SK-N-SH (cell line): ENCODE results near the gene RMI2. TPM values are rescaled to one million over a fixed set of nuclear protein-coding genes. Genes with fewer than 3 reads are reported as not detected.

Experiments
- CTCF ChIA-PET: fragments of 300-600, 350-600 bp; formaldehyde crosslinking; extraction: SDS; loops from one replicate; lab custom pipeline; 2021; lab: Yijun Ruan, JAX
- POLR2A ChIA-PET: fragments of 350-600 bp; sonication (Branson Sonifier 250); formaldehyde crosslinking; extraction: SDS; loops from one replicate; lab custom pipeline; 2020; ENCODE audit warnings: antibody characterized with exemption, inconsistent platforms; lab: Yijun Ruan, JAX
- DNase-seq: peaks from one replicate; pipeline ENCODE4 v3.0.0; 2012
- H2AFZ ChIP-seq: fragments of 200-600 bp; sonication (generic); 2 replicates; pipeline ENCODE4 v1.8.1; 2016; ENCODE audit warnings: antibody characterized with exemption, mild to moderate bottlenecking, low read depth
- H3F3A ChIP-seq: fragments of 200-600 bp; sonication (generic); replicated peaks from 2 replicates; pipeline ENCODE3; 2016; ENCODE audit warnings: antibody characterized with exemption, mild to moderate bottlenecking; ENCODE audit not compliant: insufficient read depth
- H3K27ac ChIP-seq, 2 experiments: fragments of 200-500 bp in 1 of 2; fragments of 200-600 bp in 1 of 2; sonication (Bioruptor generic) in 1 of 2; sonication (generic), shearing (Covaris generic) in 1 of 2; 2 replicates each; pipeline versions ENCODE4 v1.5.1 to v1.6.1; 2014 to 2016; ENCODE audit warnings: low read depth in 2 of 2, inconsistent platforms in 1 of 2, low read length in 1 of 2, mild to moderate bottlenecking in 1 of 2, mixed read lengths in 1 of 2
- H3K27me3 ChIP-seq: fragments of 200-600 bp; sonication (generic), shearing (Covaris generic); 2 replicates; pipeline ENCODE4 v1.6.1; 2016; ENCODE audit warnings: mixed run types; ENCODE audit not compliant: insufficient read depth
- H3K36me3 ChIP-seq, 2 experiments: fragments of 200-500 bp in 1 of 2; fragments of 200-600 bp in 1 of 2; sonication (Bioruptor generic) in 1 of 2; sonication (generic) in 1 of 2; replicated peaks in 1 of 2; 2 replicates each; pipeline versions ENCODE3 to v1.5.1; 2014 to 2016; ENCODE audit warnings: low read length in 1 of 2, mild to moderate bottlenecking in 1 of 2; ENCODE audit not compliant: insufficient read depth in 2 of 2, control insufficient read depth in 1 of 2
- H3K4me1 ChIP-seq, 2 experiments: fragments of 200-500 bp in 1 of 2; fragments of 200-600 bp in 1 of 2; sonication (Bioruptor generic) in 1 of 2; sonication (generic), shearing (Covaris generic) in 1 of 2; 2 replicates each; pipeline versions ENCODE4 v1.5.1 to v1.6.1; 2014 to 2016; ENCODE audit warnings: low read depth in 1 of 2, low read length in 1 of 2, mixed run types in 1 of 2; ENCODE audit not compliant: insufficient read depth in 2 of 2, control insufficient read depth in 1 of 2
- H3K4me2 ChIP-seq: fragments of 200-600 bp; sonication (generic), shearing (Covaris generic); 2 replicates; pipeline ENCODE4 v1.6.1; 2017; ENCODE audit warnings: mixed run types
- H3K4me3 ChIP-seq, 2 experiments: fragments of 200-500 bp in 1 of 2; fragments of 200-600 bp in 1 of 2; sonication (Bioruptor generic) in 1 of 2; sonication (generic), shearing (Covaris generic) in 1 of 2; 2 replicates each; pipeline versions ENCODE4 v1.5.1 to v1.8.1; 2014 to 2016; ENCODE audit warnings: low read depth in 2 of 2, inconsistent platforms in 1 of 2, low read length in 1 of 2, mild to moderate bottlenecking in 1 of 2, mixed read lengths in 1 of 2, moderate library complexity in 1 of 2
- H3K79me2 ChIP-seq: fragments of 200-600 bp; sonication (generic); 2 replicates; pipeline ENCODE4 v1.8.1; 2017; ENCODE audit warnings: mild to moderate bottlenecking; ENCODE audit not compliant: insufficient read depth
- H3K9ac ChIP-seq: fragments of 200-600 bp; sonication (generic); 2 replicates; pipeline ENCODE4 v1.6.1; 2017; ENCODE audit warnings: mixed run types
- H3K9me2 ChIP-seq: fragments of 200-600 bp; sonication (generic); 2 replicates; pipeline ENCODE4 v1.6.1; 2017; ENCODE audit warnings: mixed run types
- H3K9me3 ChIP-seq: fragments of 200-600 bp; sonication (generic); 2 replicates; pipeline ENCODE4 v1.6.1; 2017; ENCODE audit warnings: mixed run types, mild to moderate bottlenecking, moderate library complexity
- H4K20me1 ChIP-seq: fragments of 200-600 bp; sonication (generic); 2 replicates; pipeline ENCODE4 v1.6.1; 2017; ENCODE audit warnings: mild to moderate bottlenecking, mixed run types; ENCODE audit not compliant: insufficient read depth
- CHD2 ChIP-seq: fragments of 150-350 bp; IDR thresholded peaks from 2 replicates; pipeline ENCODE4 v1.6.1; 2018; ENCODE audit warnings: low read length; ENCODE audit not compliant: partially characterized antibody
- EP300 ChIP-seq, 2 experiments: IDR thresholded peaks; 2 replicates each; pipeline versions ENCODE4 v1.4.0 to v1.6.1; 2012; ENCODE audit warnings: borderline replicate concordance in 1 of 2, low read depth in 1 of 2, low read length in 1 of 2
- EZH2phosphoT487 ChIP-seq: fragments of 200-600 bp; sonication (generic); IDR thresholded peaks from 2 replicates; pipeline ENCODE4 v1.6.1; 2017; ENCODE audit warnings: low read depth, mixed run types, mild to moderate bottlenecking, antibody characterized with exemption, moderate library complexity, borderline replicate concordance
- FOSL2 ChIP-seq: IDR thresholded peaks from 2 replicates; pipeline ENCODE4 v1.4.0; 2012; ENCODE audit warnings: low read depth, mild to moderate bottlenecking, moderate library complexity, borderline replicate concordance
- FOXJ3 ChIP-seq: sonication (generic); formaldehyde crosslinking; IDR thresholded peaks from 2 replicates; pipeline ENCODE4 v1.5.1; 2020; ENCODE audit warnings: mild to moderate bottlenecking, missing genetic modification reagents
- FOXM1 ChIP-seq: IDR thresholded peaks from 2 replicates; pipeline ENCODE4 v1.4.0; 2012; ENCODE audit warnings: low read depth, mild to moderate bottlenecking
- GABPA ChIP-seq: IDR thresholded peaks from 2 replicates; pipeline ENCODE4 v1.4.0; 2012; ENCODE audit warnings: low read depth, mild to moderate bottlenecking
- GATA2 ChIP-seq: sonication (generic); formaldehyde crosslinking; IDR thresholded peaks from 2 replicates; pipeline ENCODE4 v1.5.0; 2020; ENCODE audit warnings: mild to moderate bottlenecking, missing genetic modification reagents
- MAX ChIP-seq: IDR thresholded peaks from 2 replicates; pipeline ENCODE4 v1.4.0; 2012; ENCODE audit warnings: low read depth
- MEF2A ChIP-seq: IDR thresholded peaks from 2 replicates; pipeline ENCODE4 v1.4.0; 2012; ENCODE audit warnings: low read depth, borderline replicate concordance
- NFIC ChIP-seq: IDR thresholded peaks from 2 replicates; pipeline ENCODE4 v1.4.0; 2012; ENCODE audit warnings: borderline replicate concordance
- PBX3 ChIP-seq: IDR thresholded peaks from 2 replicates; pipeline ENCODE4; 2012
- RCOR1 ChIP-seq: fragments of 150-350 bp; IDR thresholded peaks from 2 replicates; pipeline ENCODE4 v1.6.1; 2017; ENCODE audit warnings: antibody characterized with exemption, low read length
- REST ChIP-seq: IDR thresholded peaks from 2 replicates; pipeline ENCODE4 v1.6.1; 2012; ENCODE audit warnings: mild to moderate bottlenecking, low read depth, low read length, moderate library complexity
- RXRA ChIP-seq: IDR thresholded peaks from 2 replicates; pipeline ENCODE4 v1.4.0; 2012; ENCODE audit warnings: low read depth, mild to moderate bottlenecking, borderline replicate concordance
- SMC3 ChIP-seq: IDR thresholded peaks from 2 replicates; pipeline ENCODE4 v1.6.1; 2012; ENCODE audit warnings: low read depth, low read length, improper control_type of control experiment
- TCF12 ChIP-seq: IDR thresholded peaks from 2 replicates; pipeline ENCODE4 v1.4.0; 2012
- TEAD4 ChIP-seq: IDR thresholded peaks from 2 replicates; pipeline ENCODE4 v1.4.0; 2012; ENCODE audit warnings: mild to moderate bottlenecking, borderline replicate concordance; ENCODE audit not compliant: insufficient read depth
- USF1 ChIP-seq: IDR thresholded peaks from 2 replicates; pipeline ENCODE4 v1.4.0; 2012; ENCODE audit warnings: low read depth, borderline replicate concordance
- YY1 ChIP-seq: IDR thresholded peaks from 2 replicates; pipeline ENCODE4 v1.4.0; 2012; ENCODE audit warnings: low read depth, mild to moderate bottlenecking
- WGBS: methylation state at CpG from one replicate; pipeline ENCODE4 v1.1.6; 2017; ENCODE audit warnings: low lambda C conversion rate; 5-methylcytosine and 5-hydroxymethylcytosine counted together
- polyA plus RNA-seq, 3 experiments: library from polyadenylated mRNA; depleted of rRNA; stranded (reverse); fragments of >200 nt; gene quantifications; 2 replicates each; pipeline ENCODE4 v1.2.3, GENCODE V29; 2012

Gene RMI2
- polyA plus RNA-seq, 1 of the 3 experiments (the other 2 are of a cell fraction), result 8.5 TPM

GRCh38 chr16:11307639-11308492 lies 37.4 kb upstream of the RMI2 start:
- no peaks in the 10 kb centered on the region for H3F3A ChIP-seq
- no peak for TF ChIP-seq USF1
- no peak for TF ChIP-seq FOXM1
- TF ChIP-seq CHD2, result no peak
- no peak for TF ChIP-seq PBX3
- no peak for TF ChIP-seq RXRA
- no peak for TF ChIP-seq FOSL2
- no peak for TF ChIP-seq NFIC
- no peak for TF ChIP-seq TEAD4
- TF ChIP-seq EZH2phosphoT487, result no peak
- no peak for TF ChIP-seq MAX
- no peak for TF ChIP-seq FOXJ3 (CRISPR knock-in tag)
- H3K36me3 ChIP-seq, result no peaks in the 10 kb centered on the region
- H3K27me3 ChIP-seq, result no peaks in the 10 kb centered on the region
- no peak overlapping the region for H3K4me3 ChIP-seq
- ChIA-PET POLR2A (no interaction called here), CTCF (interaction anchor here (1.2 kb wide), 1 partner anchor 344 kb away, joined by 3 read pairs; no protein-coding TSS in a partner anchor)
- 90% methylated on average over 12 of the region's 21 CpGs for WGBS
- no peak overlapping the region for H3K9ac ChIP-seq
- DNase-seq, result no peak
- no peaks in the 10 kb centered on the region for H3K9me3 ChIP-seq
- H3K27ac ChIP-seq, result no peak overlapping the region
- no peaks in the 10 kb centered on the region for H3K79me2 ChIP-seq
- H3K9me2 ChIP-seq, result no peaks in the 10 kb centered on the region
- peaks cover 0 to 17% of the 10 kb centered on the region in 2 experiments; a peak in 1 of 4 replicates for H3K4me1 ChIP-seq
- no peaks in the 10 kb centered on the region for H4K20me1 ChIP-seq
- H3K4me2 ChIP-seq, result no peak overlapping the region
- no peak overlapping the region for H2AFZ ChIP-seq

GRCh38 chr16:11308493-11309283 lies 36.6 kb upstream of the RMI2 start:
- H4K20me1 ChIP-seq, result no peaks in the 10 kb centered on the region
- peaks cover 0 to 12% of the 10 kb centered on the region in 2 experiments; a peak in 1 of 4 replicates for H3K4me1 ChIP-seq
- TF ChIP-seq EP300 (IDR thresholded peaks at IDR 0.05; ENCODE audit: borderline replicate concordance in 1 of 2, low read depth in 1 of 2, low read length in 1 of 2) (no peak), MEF2A (no peak), SMC3 (no peak), REST (no peak), TCF12 (no peak), FOXJ3 (CRISPR knock-in tag) (no peak), YY1 (no peak), RCOR1 (no peak), GABPA (no peak), GATA2 (CRISPR knock-in tag) (no peak)

More at GRCh38 chr16:11308493-11309283, 36.6 kb upstream of the RMI2 start:
- Histone ChIP-seq H3K4me3 (no peak overlapping the region), H3K27ac (no peak overlapping the region), H3K9ac (no peak overlapping the region), H3K27me3 (no peaks in the 10 kb centered on the region), H3F3A (no peaks in the 10 kb centered on the region), H3K79me2 (no peaks in the 10 kb centered on the region), H2AFZ (no peak overlapping the region), H3K9me2 (no peaks in the 10 kb centered on the region), H3K4me2 (no peak overlapping the region), H3K9me3 (no peaks in the 10 kb centered on the region), H3K36me3 (no peaks in the 10 kb centered on the region)
- 80% methylated on average over 4 of the region's 15 CpGs for WGBS
- POLR2A ChIA-PET, result no interaction called here
- DNase-seq, result no peak
- CTCF ChIA-PET, result interaction anchor here (0.9 to 1.2 kb wide), 3 partner anchors 11 to 345 kb away, joined by 3 read pairs; partner anchors contain the start of gene SOCS1
